GM18951 (cell line): ENCODE data around the gene ADD2.

ENCODE experiments used
- POLR2A ChIP-seq: IDR thresholded peaks from 4 replicates; pipeline ENCODE4 v1.6.1; 2011; ENCODE audit warnings: mild to moderate bottlenecking; ENCODE audit not compliant: insufficient read length, insufficient read depth; ENCODE audit errors: extremely low read depth
- in situ Hi-C: fragments of 300-500 bp; cut with MboI; formaldehyde crosslinking; loops from one replicate; pipeline ENCODE4 v1.12.0; 2022; ENCODE audit warnings: low sequenced_read_pairs, mixed read lengths, inconsistent platforms; ENCODE audit not compliant: unreplicated experiment

The ADD2 gene

DNA sequence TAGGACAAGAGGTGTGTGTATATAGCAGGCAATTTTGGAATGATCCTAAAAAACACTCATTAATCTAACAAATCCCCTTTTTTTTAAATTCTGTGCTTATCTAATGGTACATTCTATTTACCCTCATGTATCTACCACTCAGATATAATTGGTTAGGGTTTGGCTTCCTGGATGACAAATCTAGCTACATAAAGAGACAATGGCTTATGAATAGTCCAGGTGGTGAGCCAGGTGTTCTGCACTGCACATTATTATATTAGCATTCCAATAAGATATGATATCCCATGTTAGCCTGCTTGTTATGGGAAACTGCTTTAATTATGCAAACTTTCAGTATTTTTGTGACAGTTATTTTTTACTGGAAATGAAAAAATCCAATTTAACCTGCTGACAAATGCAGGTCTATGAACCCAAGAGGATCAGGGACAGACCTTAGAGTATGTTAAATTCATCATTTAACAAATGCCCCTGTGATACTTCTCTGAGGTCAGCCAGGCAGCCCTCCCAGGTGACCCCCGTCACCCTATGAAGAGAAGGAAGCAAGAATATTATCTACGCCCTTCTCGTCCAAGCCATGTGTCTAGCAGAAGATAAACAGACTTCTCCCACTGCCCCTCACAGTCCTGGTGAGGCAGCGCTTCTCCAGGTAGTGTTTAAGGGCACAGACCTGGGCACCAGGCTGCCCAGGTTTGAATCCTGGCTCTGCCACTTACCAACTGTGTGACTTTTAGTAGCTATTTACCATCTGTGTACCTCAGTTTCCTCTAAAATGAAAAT is 83.0 kb downstream of the ADD2 start:
- TF ChIP-seq POLR2A, result no peak
- in situ Hi-C loops, result no loop called here

- in situ Hi-C loops, result no loop called here
- no peak for TF ChIP-seq POLR2A
Measured at GRCh38 chr2:70683455-70683854, 84.5 kb downstream of the ADD2 start.

- no peak for TF ChIP-seq POLR2A
- in situ Hi-C loops, result no loop called here
Measured at GRCh38 chr2:70680735-70681134, 87.3 kb downstream of the ADD2 start.

DNA sequence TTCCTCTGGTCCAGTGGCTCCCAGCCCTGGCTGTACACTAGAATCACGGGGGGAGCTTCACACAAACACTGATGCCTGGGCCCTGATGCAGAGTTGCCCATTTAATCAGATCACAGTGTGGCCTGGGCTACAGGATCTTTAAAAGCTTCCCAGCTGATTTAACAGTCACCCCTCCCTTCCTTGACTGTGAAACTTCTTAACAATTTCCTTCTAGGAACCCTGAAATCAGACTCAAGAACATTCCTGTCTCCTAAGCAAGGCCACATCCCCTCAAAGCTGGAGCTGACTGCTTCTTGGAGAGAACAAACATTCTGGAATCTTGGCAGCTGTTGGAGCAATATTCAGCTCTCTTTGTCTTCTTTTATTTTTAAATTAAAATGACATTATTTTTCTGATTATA is 88.7 kb downstream of the ADD2 start:
- TF ChIP-seq POLR2A, result no peak
- in situ Hi-C loops, result no loop called here

DNA sequence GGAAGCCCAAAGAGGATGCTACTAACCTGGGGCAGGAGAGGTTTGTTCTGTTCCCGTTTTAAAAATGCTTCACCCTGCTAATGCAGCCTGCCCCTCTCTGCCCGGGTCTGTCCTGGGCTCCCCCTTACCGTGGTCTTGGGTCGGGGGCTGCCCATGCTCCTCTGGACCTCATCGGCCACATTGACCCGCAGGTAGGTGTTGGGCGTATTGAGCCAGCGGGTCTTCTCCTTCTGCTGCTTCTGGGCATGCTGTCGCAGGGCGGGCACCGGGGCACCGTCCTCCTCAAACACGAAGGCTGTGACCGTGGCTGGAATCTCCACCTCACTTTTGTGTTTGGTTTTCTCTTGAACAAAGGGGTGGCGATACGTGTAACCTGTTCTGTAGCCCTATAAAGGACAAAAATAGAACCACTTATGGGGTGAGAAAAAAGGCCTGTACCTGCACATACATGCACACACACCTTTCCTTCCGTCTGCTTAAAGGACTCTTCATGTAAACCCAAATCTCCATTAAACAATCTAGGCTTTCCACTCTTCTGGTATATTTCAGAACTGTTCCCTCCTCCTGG is 89.3 kb downstream of the ADD2 start:
- no peak for TF ChIP-seq POLR2A
- in situ Hi-C loops, result no loop called here

GRCh38 chr2:70676301-70677035 is 91.5 kb downstream of the ADD2 start:
- in situ Hi-C loops, result no loop called here
- TF ChIP-seq POLR2A, result no peak

GRCh38 chr2:70675862-70676261 is 92.1 kb downstream of the ADD2 start:
- in situ Hi-C loops, result no loop called here
- TF ChIP-seq POLR2A, result no peak

DNA sequence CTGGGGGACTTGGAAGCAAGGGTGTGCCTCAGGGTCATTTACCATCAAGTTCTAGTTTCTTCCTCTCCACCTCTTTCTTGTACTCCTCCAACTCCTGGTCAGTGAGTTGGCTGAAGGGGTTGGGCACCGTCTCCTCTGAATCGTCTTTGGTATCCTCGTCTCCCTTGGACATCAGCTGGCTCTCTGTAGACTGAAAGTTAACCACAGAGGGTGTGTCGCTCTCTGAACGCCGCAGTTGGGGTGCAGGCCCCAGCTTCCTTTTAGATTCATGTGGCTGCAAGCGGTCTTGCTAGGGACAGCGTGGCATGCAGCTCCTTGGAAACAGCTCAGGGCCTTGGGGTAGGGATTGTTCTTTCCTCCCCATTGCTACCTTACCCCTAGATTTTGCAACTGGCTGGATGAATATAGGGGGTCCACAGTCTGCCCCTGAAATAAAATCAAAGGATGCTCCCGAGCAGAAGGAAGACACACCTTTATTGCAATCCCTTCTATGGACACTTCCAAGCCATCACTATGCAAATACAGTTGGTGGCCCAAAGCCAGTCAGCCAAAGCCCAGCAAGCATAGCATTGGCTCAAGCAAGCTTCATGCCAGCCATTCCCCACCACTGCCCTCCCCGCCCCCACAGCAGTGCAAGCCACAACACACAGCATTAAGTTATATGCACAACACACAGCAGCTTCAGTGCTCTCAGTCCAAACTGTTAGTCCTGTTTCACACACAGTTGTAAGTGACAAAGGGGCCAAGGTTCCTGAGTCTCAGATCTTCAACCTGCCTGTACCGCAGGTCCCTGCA is 93.2 kb downstream of the ADD2 start:
- in situ Hi-C loops, result no loop called here
- no peak for TF ChIP-seq POLR2A

DNA sequence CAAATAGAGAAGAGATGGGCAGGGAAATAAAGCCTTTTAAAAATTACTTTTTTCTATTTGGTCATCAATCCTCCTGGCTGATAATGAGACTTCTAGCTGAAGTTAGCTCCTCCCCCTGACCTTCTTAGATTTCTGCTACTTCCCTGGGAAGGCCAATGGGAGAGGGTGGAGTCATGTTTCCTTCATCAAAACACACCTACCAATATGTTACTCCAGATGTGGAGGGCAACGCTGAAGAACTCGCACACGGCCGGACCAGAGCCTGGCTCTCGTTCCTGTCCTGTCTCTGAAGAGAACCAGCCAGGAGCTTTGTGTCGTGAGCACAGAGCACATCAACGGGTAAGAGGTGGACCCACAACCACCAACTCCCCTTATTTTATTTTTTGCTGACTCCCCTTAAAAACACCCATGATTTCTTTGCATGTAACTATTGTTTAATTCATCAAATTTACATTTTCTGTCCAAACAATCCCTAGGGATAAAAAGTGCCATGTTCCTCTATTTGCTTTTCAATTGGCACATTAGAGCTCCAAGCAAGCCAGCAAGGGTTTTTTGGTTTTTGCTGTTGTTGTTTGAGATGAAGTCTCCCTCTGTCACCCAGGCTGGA is 94.9 kb downstream of the ADD2 start:
- in situ Hi-C loops, result no loop called here
- no peak for TF ChIP-seq POLR2A

DNA sequence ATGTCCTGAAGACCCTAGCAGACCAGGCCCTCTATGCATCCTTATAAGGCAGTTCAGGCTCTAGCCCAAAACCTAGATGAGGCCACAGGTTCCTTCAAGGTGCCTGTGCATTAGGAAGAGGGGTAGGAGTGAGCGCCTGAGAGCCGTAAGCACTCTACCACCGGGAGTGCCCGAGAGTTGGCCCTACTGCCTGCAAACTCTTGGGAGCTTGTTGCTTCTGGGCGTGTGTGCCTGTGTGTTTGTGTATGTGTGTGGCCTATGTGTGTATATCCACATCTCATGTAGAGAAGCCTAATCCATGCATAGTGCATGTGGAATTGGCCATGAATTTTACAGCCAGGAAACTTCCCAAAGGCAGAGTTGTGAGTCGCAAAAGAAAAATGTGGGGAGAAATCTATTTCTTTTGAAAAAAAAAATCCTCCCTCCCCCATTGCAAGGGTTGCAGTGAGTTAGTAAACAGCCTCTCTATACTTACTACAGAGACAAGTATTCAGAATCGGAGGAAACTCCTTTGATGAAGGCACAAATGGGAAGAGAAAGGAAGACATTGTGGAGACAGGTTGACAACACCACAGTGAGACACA is 96.8 kb downstream of the ADD2 start:
- in situ Hi-C loops, result no loop called here
- TF ChIP-seq POLR2A, result no peak

DNA sequence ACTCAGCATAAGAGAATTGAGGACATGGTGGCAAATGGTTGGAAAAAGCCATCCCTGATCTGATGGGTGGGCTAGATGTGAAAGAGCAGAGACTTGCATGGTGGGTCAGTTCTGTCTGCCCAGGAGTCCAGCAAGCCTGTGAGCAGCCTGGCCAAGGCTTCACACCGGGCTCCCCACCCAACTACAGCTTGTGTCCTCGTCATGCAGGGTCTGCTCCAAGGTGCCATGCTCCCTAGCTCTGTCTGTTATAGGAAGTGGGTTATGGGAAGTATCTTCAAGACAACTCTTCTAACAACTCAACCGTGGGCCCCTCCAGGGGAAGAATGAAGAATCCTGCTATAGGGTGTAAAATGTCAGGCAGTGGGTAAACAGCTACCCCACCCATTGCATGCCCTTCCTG is 97.4 kb downstream of the ADD2 start:
- in situ Hi-C loops, result no loop called here
- TF ChIP-seq POLR2A, result no peak

DNA sequence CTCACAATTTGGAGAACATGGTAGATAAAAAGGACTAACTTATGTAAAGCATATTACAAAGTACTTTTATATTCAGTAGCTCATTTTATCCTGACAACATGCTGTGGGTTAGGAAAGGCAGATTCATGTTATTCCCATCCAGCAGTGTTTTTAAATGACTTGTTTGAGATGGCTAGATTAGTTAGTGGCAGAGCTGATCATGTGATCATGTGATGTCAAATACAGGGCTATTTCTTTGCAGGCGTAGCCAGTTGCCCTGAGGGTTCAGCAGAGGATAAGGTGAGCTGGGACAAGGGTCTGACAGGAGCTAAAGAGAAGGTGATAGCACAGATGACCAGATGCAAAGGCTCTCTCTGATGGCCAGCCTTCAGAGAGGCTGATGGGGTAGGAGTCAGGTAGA is 97.8 kb downstream of the ADD2 start:
- in situ Hi-C loops, result no loop called here
- TF ChIP-seq POLR2A, result no peak
